ENCODE data around the gene OPALIN. TPM values are rescaled to one million over a fixed set of nuclear protein-coding genes. Genes with fewer than 3 reads are reported as not detected.

Gene OPALIN
- total RNA-seq, 1 experiment from 2014 or later = not detected

DNA sequence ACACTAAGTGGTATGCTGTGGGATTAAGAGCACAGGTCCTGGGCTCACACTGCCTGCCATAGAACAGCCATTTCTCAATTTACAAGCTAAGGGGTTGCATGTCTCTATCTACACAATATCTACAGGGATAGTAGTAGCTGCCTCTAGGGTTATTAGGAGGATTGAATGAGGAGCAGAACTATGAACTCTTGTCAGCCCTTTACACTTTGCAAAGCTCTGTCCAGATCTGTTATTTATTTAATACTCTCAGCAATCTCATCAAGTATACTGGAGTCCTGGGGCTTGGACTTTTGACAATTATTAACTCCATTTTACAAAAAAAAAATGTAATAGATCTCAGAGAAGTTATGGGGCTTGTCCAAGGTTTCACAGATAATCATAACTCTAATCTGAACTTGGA, 6.8 kb downstream of the OPALIN start:
- CTCF ChIA-PET = no interaction called here

GRCh38 chr10:96346295-96346694, 12.5 kb downstream of the OPALIN start:
- H3K9me3 ChIP-seq (ENCODE audit: low read depth, low read length, poor library complexity, severe bottlenecking) = peaks cover 8% of the 10 kb centered on the region
- H3K27me3 ChIP-seq (replicated peaks; ENCODE audit: insufficient read depth, low read depth, low read length, poor library complexity) = peaks cover 6% of the 10 kb centered on the region
- no peak overlapping the region for H3K4me3 ChIP-seq (ENCODE audit: low read depth, low read length, poor library complexity, severe bottlenecking)
- DNase-seq (ENCODE audit: low spot score) = no peak
- H3K4me1 ChIP-seq (ENCODE audit: insufficient read depth, low read length, poor library complexity, severe bottlenecking) = no peaks in the 10 kb centered on the region
- BruUV-seq (replicated peaks) = no TSS peak
- TF ChIP-seq EZH2 (IDR thresholded peaks at IDR 0.05; ENCODE audit: borderline replicate concordance, low read depth, low read length, poor library complexity, severe bottlenecking) = no peak
- TF ChIP-seq, protein P1, sequence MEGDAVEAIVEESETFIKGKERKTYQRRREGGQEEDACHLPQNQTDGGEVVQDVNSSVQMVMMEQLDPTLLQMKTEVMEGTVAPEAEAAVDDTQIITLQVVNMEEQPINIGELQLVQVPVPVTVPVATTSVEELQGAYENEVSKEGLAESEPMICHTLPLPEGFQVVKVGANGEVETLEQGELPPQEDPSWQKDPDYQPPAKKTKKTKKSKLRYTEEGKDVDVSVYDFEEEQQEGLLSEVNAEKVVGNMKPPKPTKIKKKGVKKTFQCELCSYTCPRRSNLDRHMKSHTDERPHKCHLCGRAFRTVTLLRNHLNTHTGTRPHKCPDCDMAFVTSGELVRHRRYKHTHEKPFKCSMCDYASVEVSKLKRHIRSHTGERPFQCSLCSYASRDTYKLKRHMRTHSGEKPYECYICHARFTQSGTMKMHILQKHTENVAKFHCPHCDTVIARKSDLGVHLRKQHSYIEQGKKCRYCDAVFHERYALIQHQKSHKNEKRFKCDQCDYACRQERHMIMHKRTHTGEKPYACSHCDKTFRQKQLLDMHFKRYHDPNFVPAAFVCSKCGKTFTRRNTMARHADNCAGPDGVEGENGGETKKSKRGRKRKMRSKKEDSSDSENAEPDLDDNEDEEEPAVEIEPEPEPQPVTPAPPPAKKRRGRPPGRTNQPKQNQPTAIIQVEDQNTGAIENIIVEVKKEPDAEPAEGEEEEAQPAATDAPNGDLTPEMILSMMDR (conservative IDR thresholded peaks at IDR 0.05; ENCODE audit: low read depth, low read length) = no peak
- intact Hi-C loops (cut with micrococcal nuclease; ENCODE audit: unreplicated experiment) = no loop called here
- H3K27ac ChIP-seq (ENCODE audit: low read depth, low read length, poor library complexity, severe bottlenecking) = no peak overlapping the region
- POLR2A ChIA-PET (ENCODE audit: low non-redundant PET) = no interaction called here
- H3K36me3 ChIP-seq (ENCODE audit: insufficient read depth, low read length, poor library complexity, severe bottlenecking) = no peaks in the 10 kb centered on the region
- CTCF ChIA-PET = no interaction called here

More for the DNA sequence above, 6.8 kb downstream of the OPALIN start:
- Histone ChIP-seq H3K36me3 (ENCODE audit: insufficient read depth, low read length, poor library complexity, severe bottlenecking) (no peaks in the 10 kb centered on the region), H3K27me3 (replicated peaks; ENCODE audit: insufficient read depth, low read depth, low read length, poor library complexity) (peaks cover 18% of the 10 kb centered on the region), H3K27ac (ENCODE audit: low read depth, low read length, poor library complexity, severe bottlenecking) (no peak overlapping the region), H3K4me1 (ENCODE audit: insufficient read depth, low read length, poor library complexity, severe bottlenecking) (no peaks in the 10 kb centered on the region), H3K9me3 (ENCODE audit: low read depth, low read length, poor library complexity, severe bottlenecking) (no peaks in the 10 kb centered on the region), H3K4me3 (ENCODE audit: low read depth, low read length, poor library complexity, severe bottlenecking) (no peak overlapping the region)
- DNase-seq (ENCODE audit: low spot score) = no peak
- TF ChIP-seq, protein P1 (conservative IDR thresholded peaks at IDR 0.05; ENCODE audit: low read depth, low read length) = no peak
- no peak for TF ChIP-seq EZH2 (IDR thresholded peaks at IDR 0.05; ENCODE audit: borderline replicate concordance, low read depth, low read length, poor library complexity, severe bottlenecking)
- intact Hi-C loops (cut with micrococcal nuclease; ENCODE audit: unreplicated experiment) = no loop called here
- POLR2A ChIA-PET (ENCODE audit: low non-redundant PET) = no interaction called here
- BruUV-seq (replicated peaks) = no TSS peak

DNA sequence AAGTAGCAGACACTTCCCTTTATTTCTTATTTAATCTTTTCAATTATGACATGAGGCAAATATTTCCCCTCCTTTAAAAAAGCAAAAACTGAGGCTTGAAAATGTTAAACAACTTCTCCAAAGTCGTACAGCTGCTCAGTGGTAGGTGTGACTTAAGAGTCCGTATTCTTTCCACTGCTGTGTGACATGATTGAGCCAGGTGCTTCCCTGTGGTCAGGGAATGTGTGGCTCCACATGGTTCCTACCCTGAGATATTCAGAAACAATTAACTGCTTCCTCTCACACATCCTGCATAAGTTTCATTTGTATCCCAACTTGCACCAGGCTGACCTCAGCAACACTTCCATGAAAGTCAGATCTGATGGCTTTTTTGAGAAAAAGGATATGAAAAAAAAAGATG, 13.6 kb downstream of the OPALIN start:
- Histone ChIP-seq H3K27me3 (replicated peaks; ENCODE audit: insufficient read depth, low read depth, low read length, poor library complexity) (no peaks in the 10 kb centered on the region), H3K36me3 (ENCODE audit: insufficient read depth, low read length, poor library complexity, severe bottlenecking) (no peaks in the 10 kb centered on the region), H3K27ac (ENCODE audit: low read depth, low read length, poor library complexity, severe bottlenecking) (no peak overlapping the region), H3K4me1 (ENCODE audit: insufficient read depth, low read length, poor library complexity, severe bottlenecking) (no peaks in the 10 kb centered on the region), H3K9me3 (ENCODE audit: low read depth, low read length, poor library complexity, severe bottlenecking) (peaks cover 8% of the 10 kb centered on the region), H3K4me3 (ENCODE audit: low read depth, low read length, poor library complexity, severe bottlenecking) (no peak overlapping the region)
- no peak for DNase-seq (ENCODE audit: low spot score)
- no peak for TF ChIP-seq EZH2 (IDR thresholded peaks at IDR 0.05; ENCODE audit: borderline replicate concordance, low read depth, low read length, poor library complexity, severe bottlenecking)
- TF ChIP-seq, protein P1 (conservative IDR thresholded peaks at IDR 0.05; ENCODE audit: low read depth, low read length) = no peak
- POLR2A ChIA-PET (ENCODE audit: low non-redundant PET) = no interaction called here
- intact Hi-C loops (cut with micrococcal nuclease; ENCODE audit: unreplicated experiment) = no loop called here
- CTCF ChIA-PET = no interaction called here
- BruUV-seq (replicated peaks) = no TSS peak
